GM23338 (cell line): ENCODE results near the gene ESYT1. TPM values are rescaled to one million over a fixed set of nuclear protein-coding genes. Genes with fewer than 3 reads are reported as not detected.

ENCODE experiments used
- ATAC-seq: fragments of 200-7000 bp; cut with Tn5 transposase; 3 replicates; pipeline ENCODE4 v1.9.1; 2020
- DNase-seq: peaks from one replicate; pipeline ENCODE4 v3.0.0-alpha.2; 2015; ENCODE audit warnings: low spot score
- H2AFZ ChIP-seq: fragments of 200-600 bp; sonication (generic); 2 replicates; pipeline ENCODE4 v1.8.0; 2016; ENCODE audit warnings: antibody characterized with exemption, mild to moderate bottlenecking, moderate library complexity
- H3F3A ChIP-seq: fragments of 200-600 bp; sonication (generic); replicated peaks from 2 replicates; pipeline ENCODE4 v1.8.0; 2017; ENCODE audit warnings: antibody characterized with exemption, mixed run types, low read depth
- H3K27ac ChIP-seq: fragments of 200-600 bp; sonication (generic); 2 replicates; pipeline ENCODE4 v1.6.1; 2016; ENCODE audit warnings: low read depth
- H3K27me3 ChIP-seq: fragments of 200-600 bp; sonication (generic); 2 replicates; pipeline ENCODE4 v1.8.0; 2016; ENCODE audit warnings: mild to moderate bottlenecking, mixed run types, moderate library complexity; ENCODE audit not compliant: insufficient read depth
- H3K36me3 ChIP-seq: fragments of 200-600 bp; sonication (generic); 2 replicates; pipeline ENCODE4 v1.8.0; 2016; ENCODE audit warnings: mild to moderate bottlenecking; ENCODE audit not compliant: insufficient read depth
- H3K4me1 ChIP-seq: fragments of 200-600 bp; sonication (generic); 2 replicates; pipeline ENCODE4 v1.8.0; 2016; ENCODE audit warnings: mild to moderate bottlenecking, moderate library complexity; ENCODE audit not compliant: insufficient read depth
- H3K4me2 ChIP-seq: fragments of 200-600 bp; sonication (generic); 2 replicates; pipeline ENCODE4 v1.7.1; 2017; ENCODE audit warnings: mixed run types
- H3K4me3 ChIP-seq: fragments of 200-600 bp; sonication (generic); 2 replicates; pipeline ENCODE4 v1.6.1; 2016; ENCODE audit warnings: mixed run types
- H3K79me2 ChIP-seq: fragments of 200-600 bp; sonication (generic); replicated peaks from 2 replicates; pipeline ENCODE4 v1.8.0; 2017; ENCODE audit warnings: mild to moderate bottlenecking; ENCODE audit not compliant: insufficient read depth
- H3K9me2 ChIP-seq: fragments of 200-600 bp; sonication (generic); 2 replicates; pipeline ENCODE4 v1.8.0; 2017; ENCODE audit not compliant: insufficient read depth
- H4K20me1 ChIP-seq: fragments of 200-600 bp; sonication (generic); replicated peaks from 2 replicates; pipeline ENCODE4 v1.8.0; 2017; ENCODE audit warnings: mild to moderate bottlenecking; ENCODE audit not compliant: insufficient read depth
- H3K27ac Mint-ChIP-seq: 2 replicates; pipeline ENCODE4 v1.8.0; 2020; ENCODE audit warnings: inconsistent platforms, mild to moderate bottlenecking, moderate library complexity, mixed read lengths
- H3K27me3 Mint-ChIP-seq: 3 replicates; pipeline ENCODE4 v1.8.0; 2022; ENCODE audit warnings: low read depth, mild to moderate bottlenecking, moderate library complexity, mixed read lengths, inconsistent platforms; ENCODE audit not compliant: insufficient read depth, poor library complexity
- H3K36me3 Mint-ChIP-seq: 3 replicates; pipeline ENCODE4 v1.8.0; 2021; ENCODE audit warnings: low read depth, mild to moderate bottlenecking, inconsistent platforms, moderate library complexity, mixed read lengths
- H3K4me1 Mint-ChIP-seq: 3 replicates; pipeline ENCODE4 v1.8.0; 2020; ENCODE audit warnings: mild to moderate bottlenecking, inconsistent platforms, mixed read lengths
- H3K4me3 Mint-ChIP-seq: 3 replicates; pipeline ENCODE4 v1.8.0; 2021; ENCODE audit warnings: moderate library complexity, mild to moderate bottlenecking, inconsistent platforms, mixed read lengths
- H3K9me3 Mint-ChIP-seq: 3 replicates; pipeline ENCODE4 v1.8.0; 2020; ENCODE audit warnings: moderate library complexity, mild to moderate bottlenecking, inconsistent platforms, mixed read lengths
- CREB1 ChIP-seq: fragments of 250-450 bp; sonication (Bioruptor Pico); IDR thresholded peaks from 2 replicates; pipeline ENCODE4 v1.5.0; 2020; ENCODE audit warnings: low read depth, mild to moderate bottlenecking, moderate library complexity
- EZH2 ChIP-seq: fragments of 200-600 bp; sonication (generic); IDR thresholded peaks from one replicate; pipeline ENCODE4 v1.8.0; 2017; ENCODE audit warnings: antibody characterized with exemption, mild to moderate bottlenecking, low read depth; ENCODE audit not compliant: unreplicated experiment
- EZH2phosphoT487 ChIP-seq: fragments of 200-600 bp; sonication (generic); IDR thresholded peaks from one replicate; pipeline ENCODE4 v1.8.1; 2018; ENCODE audit warnings: antibody characterized with exemption; ENCODE audit not compliant: unreplicated experiment
- JUNB ChIP-seq: IDR thresholded peaks from one replicate; pipeline ENCODE4 v1.6.1; 2016; ENCODE audit warnings: antibody characterized with exemption; ENCODE audit not compliant: unreplicated experiment
- NANOG ChIP-seq: IDR thresholded peaks from 2 replicates; pipeline ENCODE4 v1.6.1; 2016; ENCODE audit warnings: antibody characterized with exemption, borderline replicate concordance
- POLR2AphosphoS5 ChIP-seq: IDR thresholded peaks from 2 replicates; pipeline ENCODE4 v1.6.1; 2016; ENCODE audit warnings: antibody characterized with exemption, low read depth
- STAT1 ChIP-seq: IDR thresholded peaks from one replicate; pipeline ENCODE4 v1.6.1; 2016; ENCODE audit warnings: antibody characterized with exemption; ENCODE audit not compliant: unreplicated experiment
- ZNF114 ChIP-seq: fragments of 250-450 bp; sonication (Bioruptor Pico); IDR thresholded peaks from 2 replicates; pipeline ENCODE4 v1.5.0; 2020; ENCODE audit warnings: mild to moderate bottlenecking, moderate library complexity
- ZNF331 ChIP-seq: fragments of 250-450 bp; sonication (Bioruptor Pico); IDR thresholded peaks from 2 replicates; pipeline ENCODE4 v1.5.0; 2020; ENCODE audit warnings: low read depth, mild to moderate bottlenecking, moderate library complexity
- polyA plus RNA-seq: library from polyadenylated mRNA; unstranded; fragments of >200 nt; fragmentation: Nextera tagmentation; extraction: Ambion mirVana; gene quantifications from 2 replicates; pipeline ENCODE4 v1.2.1, GENCODE V29; 2016
- total RNA-seq: library from RNA; depleted of rRNA; stranded (reverse); fragments of >200 nt; shearing (Covaris generic); gene quantifications from 2 replicates; pipeline ENCODE4 v1.2.3, GENCODE V29; 2014
- TF ChIP-seq, protein P1 (sequence below): IDR thresholded peaks from 2 replicates; pipeline ENCODE4 v1.6.1; 2016; ENCODE audit warnings: antibody characterized with exemption
- TF ChIP-seq, protein P2 (sequence below), 2 experiments: fragments of 200-600 bp in 1 of 2; sonication (generic) in 1 of 2; conservative IDR thresholded peaks; 2 replicates each; pipeline versions ENCODE4 v1.5.1 to v1.6.1; 2016 to 2017; ENCODE audit warnings: antibody characterized with exemption in 2 of 2, low read depth in 2 of 2, mild to moderate bottlenecking in 2 of 2, moderate library complexity in 1 of 2
- TF ChIP-seq, protein P3 (sequence below): IDR thresholded peaks from one replicate; pipeline ENCODE4 v1.6.1; 2018; ENCODE audit warnings: antibody characterized with exemption; ENCODE audit not compliant: unreplicated experiment
- TF ChIP-seq, protein P4 (sequence below): fragments of 250-450 bp; sonication (Bioruptor Pico); IDR thresholded peaks from 2 replicates; pipeline ENCODE4 v1.5.0; 2020; ENCODE audit warnings: mild to moderate bottlenecking, moderate library complexity

Gene ESYT1
- total and polyA plus RNA-seq, 2 experiments from 2014 or later: 23.3 to 142 TPM

DNA sequence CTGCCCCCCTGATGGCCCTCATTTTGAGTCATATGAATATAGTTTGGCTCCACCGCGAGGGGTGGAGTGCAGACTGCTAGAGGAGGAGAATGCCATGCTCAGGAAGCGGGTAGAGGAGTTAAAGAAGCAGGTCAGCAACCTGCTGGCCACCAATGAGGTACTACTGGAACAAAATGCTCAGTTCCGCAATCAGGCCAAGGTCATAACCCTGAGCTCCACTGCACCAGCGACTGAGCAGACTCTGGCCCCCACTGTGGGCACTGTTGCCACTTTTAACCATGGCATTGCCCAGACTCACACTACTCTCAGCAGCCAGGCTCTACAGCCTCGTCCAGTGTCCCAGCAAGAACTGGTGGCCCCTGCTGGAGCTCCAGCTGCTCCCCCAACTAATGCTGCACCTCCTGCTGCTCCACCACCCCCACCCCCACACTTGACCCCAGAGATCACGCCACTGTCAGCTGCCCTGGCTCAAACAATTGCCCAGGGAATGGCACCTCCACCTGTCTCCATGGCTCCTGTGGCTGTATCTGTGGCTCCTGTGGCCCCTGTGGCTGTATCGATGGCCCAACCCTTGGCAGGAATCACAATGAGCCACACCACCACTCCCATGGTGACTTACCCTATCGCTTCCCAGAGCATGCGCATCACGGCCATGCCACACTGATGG, 6.7 kb upstream of the ESYT1 start:
- Histone ChIP-seq H2AFZ (no peak overlapping the region), H3K27ac (no peak overlapping the region), H4K20me1 (no peaks in the 10 kb centered on the region), H3K4me1 (peaks cover 10% of the 10 kb centered on the region), H3K4me3 (no peak overlapping the region), H3K9me2 (no peaks in the 10 kb centered on the region), H3K4me2 (no peak overlapping the region), H3K27me3 (no peaks in the 10 kb centered on the region), H3F3A (peaks cover 20% of the 10 kb centered on the region), H3K79me2 (peaks cover 12% of the 10 kb centered on the region), H3K36me3 (peaks cover 4% of the 10 kb centered on the region; the same call in 1 of the 2 replicates)
- DNase-seq: no peak
- Mint-ChIP-seq H3K27ac (no peak overlapping the region), H3K9me3 (peaks cover 6% of the 10 kb centered on the region; the same call in 2 of the 3 replicates), H3K4me3 (no peak overlapping the region; the same call in 2 of the 3 replicates), H3K4me1 (peaks cover 21% of the 10 kb centered on the region), H3K36me3 (peaks cover 33% of the 10 kb centered on the region), H3K27me3 (peaks cover 19% of the 10 kb centered on the region)
- no peak for TF ChIP-seq STAT1
- no peak for TF ChIP-seq EZH2
- TF ChIP-seq, protein P1, sequence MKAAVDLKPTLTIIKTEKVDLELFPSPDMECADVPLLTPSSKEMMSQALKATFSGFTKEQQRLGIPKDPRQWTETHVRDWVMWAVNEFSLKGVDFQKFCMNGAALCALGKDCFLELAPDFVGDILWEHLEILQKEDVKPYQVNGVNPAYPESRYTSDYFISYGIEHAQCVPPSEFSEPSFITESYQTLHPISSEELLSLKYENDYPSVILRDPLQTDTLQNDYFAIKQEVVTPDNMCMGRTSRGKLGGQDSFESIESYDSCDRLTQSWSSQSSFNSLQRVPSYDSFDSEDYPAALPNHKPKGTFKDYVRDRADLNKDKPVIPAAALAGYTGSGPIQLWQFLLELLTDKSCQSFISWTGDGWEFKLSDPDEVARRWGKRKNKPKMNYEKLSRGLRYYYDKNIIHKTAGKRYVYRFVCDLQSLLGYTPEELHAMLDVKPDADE: no peak
- no peak for TF ChIP-seq ZNF114
- TF ChIP-seq CREB1: no peak
- TF ChIP-seq NANOG: no peak
- TF ChIP-seq, protein P2, sequence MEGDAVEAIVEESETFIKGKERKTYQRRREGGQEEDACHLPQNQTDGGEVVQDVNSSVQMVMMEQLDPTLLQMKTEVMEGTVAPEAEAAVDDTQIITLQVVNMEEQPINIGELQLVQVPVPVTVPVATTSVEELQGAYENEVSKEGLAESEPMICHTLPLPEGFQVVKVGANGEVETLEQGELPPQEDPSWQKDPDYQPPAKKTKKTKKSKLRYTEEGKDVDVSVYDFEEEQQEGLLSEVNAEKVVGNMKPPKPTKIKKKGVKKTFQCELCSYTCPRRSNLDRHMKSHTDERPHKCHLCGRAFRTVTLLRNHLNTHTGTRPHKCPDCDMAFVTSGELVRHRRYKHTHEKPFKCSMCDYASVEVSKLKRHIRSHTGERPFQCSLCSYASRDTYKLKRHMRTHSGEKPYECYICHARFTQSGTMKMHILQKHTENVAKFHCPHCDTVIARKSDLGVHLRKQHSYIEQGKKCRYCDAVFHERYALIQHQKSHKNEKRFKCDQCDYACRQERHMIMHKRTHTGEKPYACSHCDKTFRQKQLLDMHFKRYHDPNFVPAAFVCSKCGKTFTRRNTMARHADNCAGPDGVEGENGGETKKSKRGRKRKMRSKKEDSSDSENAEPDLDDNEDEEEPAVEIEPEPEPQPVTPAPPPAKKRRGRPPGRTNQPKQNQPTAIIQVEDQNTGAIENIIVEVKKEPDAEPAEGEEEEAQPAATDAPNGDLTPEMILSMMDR (conservative IDR thresholded peaks at IDR 0.05; ENCODE audit: low read depth in 2 of 2): no peak
- TF ChIP-seq, protein P3, sequence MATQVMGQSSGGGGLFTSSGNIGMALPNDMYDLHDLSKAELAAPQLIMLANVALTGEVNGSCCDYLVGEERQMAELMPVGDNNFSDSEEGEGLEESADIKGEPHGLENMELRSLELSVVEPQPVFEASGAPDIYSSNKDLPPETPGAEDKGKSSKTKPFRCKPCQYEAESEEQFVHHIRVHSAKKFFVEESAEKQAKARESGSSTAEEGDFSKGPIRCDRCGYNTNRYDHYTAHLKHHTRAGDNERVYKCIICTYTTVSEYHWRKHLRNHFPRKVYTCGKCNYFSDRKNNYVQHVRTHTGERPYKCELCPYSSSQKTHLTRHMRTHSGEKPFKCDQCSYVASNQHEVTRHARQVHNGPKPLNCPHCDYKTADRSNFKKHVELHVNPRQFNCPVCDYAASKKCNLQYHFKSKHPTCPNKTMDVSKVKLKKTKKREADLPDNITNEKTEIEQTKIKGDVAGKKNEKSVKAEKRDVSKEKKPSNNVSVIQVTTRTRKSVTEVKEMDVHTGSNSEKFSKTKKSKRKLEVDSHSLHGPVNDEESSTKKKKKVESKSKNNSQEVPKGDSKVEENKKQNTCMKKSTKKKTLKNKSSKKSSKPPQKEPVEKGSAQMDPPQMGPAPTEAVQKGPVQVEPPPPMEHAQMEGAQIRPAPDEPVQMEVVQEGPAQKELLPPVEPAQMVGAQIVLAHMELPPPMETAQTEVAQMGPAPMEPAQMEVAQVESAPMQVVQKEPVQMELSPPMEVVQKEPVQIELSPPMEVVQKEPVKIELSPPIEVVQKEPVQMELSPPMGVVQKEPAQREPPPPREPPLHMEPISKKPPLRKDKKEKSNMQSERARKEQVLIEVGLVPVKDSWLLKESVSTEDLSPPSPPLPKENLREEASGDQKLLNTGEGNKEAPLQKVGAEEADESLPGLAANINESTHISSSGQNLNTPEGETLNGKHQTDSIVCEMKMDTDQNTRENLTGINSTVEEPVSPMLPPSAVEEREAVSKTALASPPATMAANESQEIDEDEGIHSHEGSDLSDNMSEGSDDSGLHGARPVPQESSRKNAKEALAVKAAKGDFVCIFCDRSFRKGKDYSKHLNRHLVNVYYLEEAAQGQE: no peak
- TF ChIP-seq EZH2phosphoT487: no peak
- TF ChIP-seq, protein P4, sequence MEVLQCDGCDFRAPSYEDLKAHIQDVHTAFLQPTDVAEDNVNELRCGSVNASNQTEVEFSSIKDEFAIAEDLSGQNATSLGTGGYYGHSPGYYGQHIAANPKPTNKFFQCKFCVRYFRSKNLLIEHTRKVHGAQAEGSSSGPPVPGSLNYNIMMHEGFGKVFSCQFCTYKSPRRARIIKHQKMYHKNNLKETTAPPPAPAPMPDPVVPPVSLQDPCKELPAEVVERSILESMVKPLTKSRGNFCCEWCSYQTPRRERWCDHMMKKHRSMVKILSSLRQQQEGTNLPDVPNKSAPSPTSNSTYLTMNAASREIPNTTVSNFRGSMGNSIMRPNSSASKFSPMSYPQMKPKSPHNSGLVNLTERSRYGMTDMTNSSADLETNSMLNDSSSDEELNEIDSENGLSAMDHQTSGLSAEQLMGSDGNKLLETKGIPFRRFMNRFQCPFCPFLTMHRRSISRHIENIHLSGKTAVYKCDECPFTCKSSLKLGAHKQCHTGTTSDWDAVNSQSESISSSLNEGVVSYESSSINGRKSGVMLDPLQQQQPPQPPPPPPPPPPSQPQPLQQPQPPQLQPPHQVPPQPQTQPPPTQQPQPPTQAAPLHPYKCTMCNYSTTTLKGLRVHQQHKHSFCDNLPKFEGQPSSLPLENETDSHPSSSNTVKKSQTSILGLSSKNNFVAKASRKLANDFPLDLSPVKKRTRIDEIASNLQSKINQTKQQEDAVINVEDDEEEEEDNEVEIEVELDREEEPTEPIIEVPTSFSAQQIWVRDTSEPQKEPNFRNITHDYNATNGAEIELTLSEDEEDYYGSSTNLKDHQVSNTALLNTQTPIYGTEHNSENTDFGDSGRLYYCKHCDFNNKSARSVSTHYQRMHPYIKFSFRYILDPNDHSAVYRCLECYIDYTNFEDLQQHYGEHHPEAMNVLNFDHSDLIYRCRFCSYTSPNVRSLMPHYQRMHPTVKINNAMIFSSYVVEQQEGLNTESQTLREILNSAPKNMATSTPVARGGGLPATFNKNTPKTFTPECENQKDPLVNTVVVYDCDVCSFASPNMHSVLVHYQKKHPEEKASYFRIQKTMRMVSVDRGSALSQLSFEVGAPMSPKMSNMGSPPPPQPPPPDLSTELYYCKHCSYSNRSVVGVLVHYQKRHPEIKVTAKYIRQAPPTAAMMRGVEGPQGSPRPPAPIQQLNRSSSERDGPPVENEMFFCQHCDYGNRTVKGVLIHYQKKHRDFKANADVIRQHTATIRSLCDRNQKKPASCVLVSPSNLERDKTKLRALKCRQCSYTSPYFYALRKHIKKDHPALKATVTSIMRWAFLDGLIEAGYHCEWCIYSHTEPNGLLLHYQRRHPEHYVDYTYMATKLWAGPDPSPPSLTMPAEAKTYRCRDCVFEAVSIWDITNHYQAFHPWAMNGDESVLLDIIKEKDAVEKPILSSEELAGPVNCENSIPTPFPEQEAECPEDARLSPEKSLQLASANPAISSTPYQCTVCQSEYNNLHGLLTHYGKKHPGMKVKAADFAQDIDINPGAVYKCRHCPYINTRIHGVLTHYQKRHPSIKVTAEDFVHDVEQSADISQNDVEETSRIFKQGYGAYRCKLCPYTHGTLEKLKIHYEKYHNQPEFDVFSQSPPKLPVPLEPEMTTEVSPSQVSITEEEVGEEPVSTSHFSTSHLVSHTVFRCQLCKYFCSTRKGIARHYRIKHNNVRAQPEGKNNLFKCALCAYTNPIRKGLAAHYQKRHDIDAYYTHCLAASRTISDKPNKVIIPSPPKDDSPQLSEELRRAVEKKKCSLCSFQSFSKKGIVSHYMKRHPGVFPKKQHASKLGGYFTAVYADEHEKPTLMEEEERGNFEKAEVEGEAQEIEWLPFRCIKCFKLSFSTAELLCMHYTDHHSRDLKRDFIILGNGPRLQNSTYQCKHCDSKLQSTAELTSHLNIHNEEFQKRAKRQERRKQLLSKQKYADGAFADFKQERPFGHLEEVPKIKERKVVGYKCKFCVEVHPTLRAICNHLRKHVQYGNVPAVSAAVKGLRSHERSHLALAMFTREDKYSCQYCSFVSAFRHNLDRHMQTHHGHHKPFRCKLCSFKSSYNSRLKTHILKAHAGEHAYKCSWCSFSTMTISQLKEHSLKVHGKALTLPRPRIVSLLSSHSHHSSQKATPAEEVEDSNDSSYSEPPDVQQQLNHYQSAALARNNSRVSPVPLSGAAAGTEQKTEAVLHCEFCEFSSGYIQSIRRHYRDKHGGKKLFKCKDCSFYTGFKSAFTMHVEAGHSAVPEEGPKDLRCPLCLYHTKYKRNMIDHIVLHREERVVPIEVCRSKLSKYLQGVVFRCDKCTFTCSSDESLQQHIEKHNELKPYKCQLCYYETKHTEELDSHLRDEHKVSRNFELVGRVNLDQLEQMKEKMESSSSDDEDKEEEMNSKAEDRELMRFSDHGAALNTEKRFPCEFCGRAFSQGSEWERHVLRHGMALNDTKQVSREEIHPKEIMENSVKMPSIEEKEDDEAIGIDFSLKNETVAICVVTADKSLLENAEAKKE (CRISPR knock-in tag): no peak
- no peak for TF ChIP-seq ZNF331 (CRISPR knock-in tag)
- no peak for TF ChIP-seq JUNB
- TF ChIP-seq POLR2AphosphoS5: no peak
- no peak for ATAC-seq
